Measurements from ENCODE around the gene IL17REL. TPM values are rescaled to one million over a fixed set of nuclear protein-coding genes. Genes with fewer than 3 reads are reported as not detected.
"Not testable (repeated sequence)": the region's sequence is repeated elsewhere in the genome, so short reads cannot be mapped to it uniquely, and the experiment has no call there.

Gene IL17REL
- total and polyA plus RNA-seq, 2 donors = 0.01 TPM; not detected in 1

- H3K36me3 ChIP-seq (ENCODE audit: insufficient read depth); DNase-seq (ENCODE audit: extremely low spot score); H3K4me1 ChIP-seq (ENCODE audit: insufficient read depth); H3K27ac ChIP-seq (ENCODE audit: low read depth); H3K4me3 ChIP-seq (ENCODE audit: low read depth, low read length): not testable (repeated sequence)
- 91% methylated on average over 24 of the region's 24 CpGs for WGBS
Observed at GRCh38 chr22:49989826-49990225, 22.7 kb downstream of the IL17REL start.

- H3K4me3 ChIP-seq (ENCODE audit: low read depth, low read length) = no peak overlapping the region
- DNase-seq (ENCODE audit: extremely low spot score) = no peak
- WGBS = 97% methylated on average over 2 of the region's 2 CpGs
- H3K4me1 ChIP-seq (ENCODE audit: insufficient read depth) = no peaks in the 10 kb centered on the region
- no peak overlapping the region for H3K27ac ChIP-seq (ENCODE audit: low read depth)
- H3K36me3 ChIP-seq (ENCODE audit: insufficient read depth) = no peaks in the 10 kb centered on the region
Observed at GRCh38 chr22:49986325-49986724, 26.2 kb downstream of the IL17REL start.

- Histone ChIP-seq H3K27ac (ENCODE audit: low read depth) (no peak overlapping the region), H3K36me3 (ENCODE audit: insufficient read depth) (no peaks in the 10 kb centered on the region), H3K4me1 (ENCODE audit: insufficient read depth) (no peaks in the 10 kb centered on the region), H3K4me3 (ENCODE audit: low read depth, low read length) (peak overlapping the region; percentile 18)
- WGBS = 9% methylated on average over 89 of the region's 90 CpGs
- no peak for DNase-seq (ENCODE audit: extremely low spot score)
Observed at GRCh38 chr22:49983148-49984042, 29.2 kb downstream of the IL17REL start.

DNA sequence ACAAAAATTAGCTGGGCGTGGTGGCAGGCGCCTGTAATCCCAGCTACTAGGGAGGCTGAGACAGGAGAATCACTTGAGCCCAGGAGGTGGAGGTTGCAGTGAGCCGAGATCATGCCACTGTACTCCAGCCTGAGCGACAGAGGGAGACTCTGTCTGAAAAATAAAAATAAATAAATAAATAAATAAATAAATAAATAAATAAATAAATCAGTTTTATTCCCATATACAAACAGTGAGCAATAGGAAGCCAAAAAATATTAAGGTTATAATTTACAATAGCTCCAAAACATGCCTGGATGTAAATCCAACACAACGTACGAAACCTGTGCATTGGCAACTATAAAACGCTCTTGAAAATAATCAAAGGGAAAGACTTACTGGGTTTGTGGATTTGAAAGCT lies 30.8 kb downstream of the IL17REL start:
- H3K4me3 ChIP-seq (ENCODE audit: low read depth, low read length); DNase-seq (ENCODE audit: extremely low spot score); H3K36me3 ChIP-seq (ENCODE audit: insufficient read depth); H3K4me1 ChIP-seq (ENCODE audit: insufficient read depth); H3K27ac ChIP-seq (ENCODE audit: low read depth): not testable (repeated sequence)
- 93% methylated on average over 7 of the region's 7 CpGs for WGBS

- no peak for DNase-seq (ENCODE audit: extremely low spot score)
- H3K27ac ChIP-seq (ENCODE audit: low read depth) = no peak overlapping the region
- WGBS = 54% methylated on average over 7 of the region's 7 CpGs
- H3K36me3 ChIP-seq (ENCODE audit: insufficient read depth) = no peaks in the 10 kb centered on the region
- H3K4me1 ChIP-seq (ENCODE audit: insufficient read depth) = peaks cover 3% of the 10 kb centered on the region
- no peak overlapping the region for H3K4me3 ChIP-seq (ENCODE audit: low read depth, low read length)
Observed at GRCh38 chr22:49979587-49980264, 32.8 kb downstream of the IL17REL start.

GRCh38 chr22:49977578-49977977 lies 35.0 kb downstream of the IL17REL start:
- no peaks in the 10 kb centered on the region for H3K36me3 ChIP-seq (ENCODE audit: insufficient read depth)
- WGBS = 78% methylated on average over 14 of the region's 14 CpGs
- no peak for DNase-seq (ENCODE audit: extremely low spot score)

GRCh38 chr22:49976439-49977175 lies 36.0 kb downstream of the IL17REL start:
- H3K4me3 ChIP-seq (ENCODE audit: low read depth, low read length) = no peak overlapping the region
- no peak for DNase-seq (ENCODE audit: extremely low spot score)
- H3K4me1 ChIP-seq (ENCODE audit: insufficient read depth) = peaks cover 3% of the 10 kb centered on the region
- WGBS = 58% methylated on average over 15 of the region's 15 CpGs
- H3K36me3 ChIP-seq (ENCODE audit: insufficient read depth) = no peaks in the 10 kb centered on the region
- H3K27ac ChIP-seq (ENCODE audit: low read depth) = no peak overlapping the region

More at GRCh38 chr22:49977578-49977977, 35.0 kb downstream of the IL17REL start:
- H3K27ac ChIP-seq (ENCODE audit: low read depth) = no peak overlapping the region
- H3K4me3 ChIP-seq (ENCODE audit: low read depth, low read length) = no peak overlapping the region
- H3K4me1 ChIP-seq (ENCODE audit: insufficient read depth) = peaks cover 3% of the 10 kb centered on the region

GRCh38 chr22:49975543-49976389 lies 36.8 kb downstream of the IL17REL start:
- Histone ChIP-seq H3K27ac (ENCODE audit: low read depth) (no peak overlapping the region), H3K36me3 (ENCODE audit: insufficient read depth) (no peaks in the 10 kb centered on the region), H3K4me3 (ENCODE audit: low read depth, low read length) (no peak overlapping the region), H3K4me1 (ENCODE audit: insufficient read depth) (peaks cover 3% of the 10 kb centered on the region)
- 35% methylated on average over 17 of the region's 17 CpGs for WGBS
- no peak for DNase-seq (ENCODE audit: extremely low spot score)

DNA sequence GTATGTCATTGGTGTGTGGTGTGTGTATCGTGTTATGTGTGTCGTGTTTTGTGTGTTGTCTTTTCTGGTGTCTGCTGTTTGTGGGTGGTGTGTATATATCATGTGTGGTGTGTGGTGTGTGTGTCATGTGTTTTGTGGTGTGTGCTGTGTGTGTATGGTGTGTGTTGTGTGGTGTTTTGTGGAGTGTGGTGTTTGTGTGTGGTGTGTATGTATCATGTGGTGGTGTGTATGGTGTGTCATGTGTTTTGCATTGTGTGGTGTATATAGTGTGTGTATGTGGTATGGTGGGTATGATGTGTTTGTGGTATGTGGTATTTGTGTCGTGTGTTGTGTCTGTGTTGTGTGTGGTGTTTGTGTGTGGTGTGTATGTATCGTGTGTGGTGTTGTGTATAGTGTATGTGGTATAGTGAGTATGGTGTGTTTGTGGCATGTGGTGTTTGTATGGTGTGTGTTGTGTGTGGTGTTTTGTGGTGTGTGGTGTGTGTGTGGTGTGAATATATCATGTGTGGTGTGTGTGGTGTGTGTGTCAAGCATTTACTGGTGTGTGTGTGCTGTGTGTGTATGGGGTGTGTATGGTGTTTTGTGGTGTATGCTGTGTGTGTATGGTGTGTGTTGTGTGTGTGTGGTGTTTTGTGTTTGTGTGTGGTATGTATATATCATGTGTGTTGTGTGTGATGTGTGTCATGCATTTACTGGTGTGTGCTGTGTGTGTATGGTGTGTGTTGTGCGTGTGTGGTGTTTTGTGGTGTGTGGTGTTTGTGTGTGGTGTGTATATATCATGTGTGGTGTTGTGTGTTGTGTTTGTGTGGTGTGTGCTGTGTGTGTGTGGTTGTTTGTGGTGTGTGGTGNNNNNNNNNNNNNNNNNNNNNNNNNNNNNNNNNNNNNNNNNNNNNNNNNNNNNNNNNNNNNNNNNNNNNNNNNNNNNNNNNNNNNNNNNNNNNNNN lies 39.3 kb downstream of the IL17REL start:
- Histone ChIP-seq H3K4me3 (ENCODE audit: low read depth, low read length) (no peak overlapping the region), H3K36me3 (ENCODE audit: insufficient read depth) (no peaks in the 10 kb centered on the region), H3K27ac (ENCODE audit: low read depth) (no peak overlapping the region), H3K4me1 (ENCODE audit: insufficient read depth) (peaks cover 3% of the 10 kb centered on the region)
- WGBS = 90% methylated on average over 5 of the region's 5 CpGs
- no peak for DNase-seq (ENCODE audit: extremely low spot score)

- H3K36me3 ChIP-seq (ENCODE audit: insufficient read depth) = no peaks in the 10 kb centered on the region
- H3K4me1 ChIP-seq (ENCODE audit: insufficient read depth) = peaks cover 3% of the 10 kb centered on the region
- 36% methylated on average over 45 of the region's 45 CpGs for WGBS
- no peak overlapping the region for H3K27ac ChIP-seq (ENCODE audit: low read depth)
- no peak overlapping the region for H3K4me3 ChIP-seq (ENCODE audit: low read depth, low read length)
- no peak for DNase-seq (ENCODE audit: extremely low spot score)
Observed at GRCh38 chr22:49972163-49973017, 40.2 kb downstream of the IL17REL start.

- Histone ChIP-seq H3K27ac (ENCODE audit: low read depth) (peak overlapping the region; percentile 78), H3K4me3 (ENCODE audit: low read depth, low read length) (peak overlapping the region; percentile 41), H3K4me1 (ENCODE audit: insufficient read depth) (peaks cover 3% of the 10 kb centered on the region), H3K36me3 (ENCODE audit: insufficient read depth) (no peaks in the 10 kb centered on the region)
- no peak for DNase-seq (ENCODE audit: extremely low spot score)
- 7% methylated on average over 81 of the region's 81 CpGs for whole genome bisulfite sequencing
Observed at GRCh38 chr22:49971232-49972162, 41.1 kb downstream of the IL17REL start.
